Progenitor cell of endocrine pancreas (in vitro differentiated cells): ENCODE results near the gene GRID2. TPM values are rescaled to one million over a fixed set of nuclear protein-coding genes. Genes with fewer than 3 reads are reported as not detected.

Experiments used
- DNase-seq: peaks from one replicate; pipeline ENCODE4 v3.0.0; 2021; ENCODE audit warnings: low spot score; ENCODE audit not compliant: unreplicated experiment
- H3K27ac Mint-ChIP-seq: 2 replicates; pipeline ENCODE4 v1.8.0; 2021; ENCODE audit warnings: mild to moderate bottlenecking, moderate library complexity, mixed read lengths
- H3K27me3 Mint-ChIP-seq: 2 replicates; pipeline ENCODE4 v1.8.0; 2021; ENCODE audit warnings: mixed read lengths
- H3K36me3 Mint-ChIP-seq: 2 replicates; pipeline ENCODE4 v1.8.0; 2022; ENCODE audit warnings: mixed read lengths; ENCODE audit not compliant: insufficient read depth
- H3K4me1 Mint-ChIP-seq: 2 replicates; pipeline ENCODE4 v1.8.0; 2021; ENCODE audit warnings: low read depth, mixed read lengths
- H3K4me3 Mint-ChIP-seq: 2 replicates; pipeline ENCODE4 v1.8.0; 2021; ENCODE audit warnings: low read depth, mild to moderate bottlenecking, moderate library complexity, mixed read lengths
- H3K9me3 Mint-ChIP-seq: 2 replicates; pipeline ENCODE4 v1.8.0; 2021; ENCODE audit warnings: low read depth, mixed read lengths
- total RNA-seq: library from RNA; stranded (reverse); gene quantifications from 2 replicates; pipeline ENCODE4 v1.2.1, GENCODE V29; 2021
- TF ChIP-seq, protein P1 (sequence below): fragments of 200-600 bp; sonication (generic); IDR thresholded peaks from one replicate; pipeline ENCODE4 v1.5.0; 2021; ENCODE audit warnings: antibody characterized with exemption, mild to moderate bottlenecking; ENCODE audit not compliant: unreplicated experiment

The GRID2 gene
- total RNA-seq, 1 donor from 2014 or later: 0.69 TPM

DNA sequence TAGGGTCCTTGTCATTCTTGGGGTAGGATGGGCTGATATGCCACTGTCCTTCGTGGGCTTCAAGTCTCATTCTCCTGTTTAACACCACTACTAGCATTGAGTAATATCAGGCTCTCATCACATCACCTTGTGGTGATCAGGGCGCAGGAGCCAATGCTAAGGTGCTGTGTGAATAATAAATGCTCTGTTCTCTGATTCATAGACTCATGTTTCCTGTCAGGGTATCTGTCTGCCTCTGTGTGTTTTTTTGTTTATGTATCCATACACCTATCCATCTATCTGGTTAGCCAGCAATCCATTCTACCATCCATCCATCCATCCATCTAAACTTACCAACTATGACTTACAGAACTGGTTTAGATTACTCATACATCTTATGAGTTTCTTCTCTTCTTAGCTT lies 999.7 kb downstream of the GRID2 start:
- TF ChIP-seq, protein P1, sequence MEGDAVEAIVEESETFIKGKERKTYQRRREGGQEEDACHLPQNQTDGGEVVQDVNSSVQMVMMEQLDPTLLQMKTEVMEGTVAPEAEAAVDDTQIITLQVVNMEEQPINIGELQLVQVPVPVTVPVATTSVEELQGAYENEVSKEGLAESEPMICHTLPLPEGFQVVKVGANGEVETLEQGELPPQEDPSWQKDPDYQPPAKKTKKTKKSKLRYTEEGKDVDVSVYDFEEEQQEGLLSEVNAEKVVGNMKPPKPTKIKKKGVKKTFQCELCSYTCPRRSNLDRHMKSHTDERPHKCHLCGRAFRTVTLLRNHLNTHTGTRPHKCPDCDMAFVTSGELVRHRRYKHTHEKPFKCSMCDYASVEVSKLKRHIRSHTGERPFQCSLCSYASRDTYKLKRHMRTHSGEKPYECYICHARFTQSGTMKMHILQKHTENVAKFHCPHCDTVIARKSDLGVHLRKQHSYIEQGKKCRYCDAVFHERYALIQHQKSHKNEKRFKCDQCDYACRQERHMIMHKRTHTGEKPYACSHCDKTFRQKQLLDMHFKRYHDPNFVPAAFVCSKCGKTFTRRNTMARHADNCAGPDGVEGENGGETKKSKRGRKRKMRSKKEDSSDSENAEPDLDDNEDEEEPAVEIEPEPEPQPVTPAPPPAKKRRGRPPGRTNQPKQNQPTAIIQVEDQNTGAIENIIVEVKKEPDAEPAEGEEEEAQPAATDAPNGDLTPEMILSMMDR: no peak
- Mint-ChIP-seq H3K4me1 (no peaks in the 10 kb centered on the region), H3K9me3 (no peaks in the 10 kb centered on the region), H3K27me3 (no peaks in the 10 kb centered on the region), H3K36me3 (no peaks in the 10 kb centered on the region), H3K27ac (no peak overlapping the region), H3K4me3 (no peak overlapping the region)
- no peak for DNase-seq

DNA sequence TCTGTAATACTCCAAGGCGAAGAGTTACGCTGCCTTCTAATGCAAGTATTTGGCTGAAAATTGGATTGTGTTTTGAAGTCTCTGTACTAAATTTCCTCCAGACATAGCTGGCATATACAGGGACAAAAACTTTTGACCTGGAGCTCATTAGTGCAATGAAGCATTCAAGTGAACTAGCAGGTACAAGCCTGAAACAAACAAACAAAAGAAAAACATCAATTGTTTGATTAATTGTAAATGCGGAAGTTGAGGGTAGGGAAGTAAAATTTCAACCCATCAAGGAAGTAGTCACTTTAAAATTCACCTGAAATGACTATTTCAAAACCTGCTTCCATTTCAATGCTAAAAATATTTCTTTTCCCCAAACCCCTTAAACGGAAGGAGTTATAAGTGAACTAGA lies 1008.5 kb downstream of the GRID2 start:
- Mint-ChIP-seq H3K27ac (no peak overlapping the region), H3K4me1 (no peaks in the 10 kb centered on the region), H3K36me3 (no peaks in the 10 kb centered on the region), H3K9me3 (no peaks in the 10 kb centered on the region), H3K27me3 (no peaks in the 10 kb centered on the region), H3K4me3 (no peak overlapping the region)
- TF ChIP-seq, protein P1: no peak
- no peak for DNase-seq

DNA sequence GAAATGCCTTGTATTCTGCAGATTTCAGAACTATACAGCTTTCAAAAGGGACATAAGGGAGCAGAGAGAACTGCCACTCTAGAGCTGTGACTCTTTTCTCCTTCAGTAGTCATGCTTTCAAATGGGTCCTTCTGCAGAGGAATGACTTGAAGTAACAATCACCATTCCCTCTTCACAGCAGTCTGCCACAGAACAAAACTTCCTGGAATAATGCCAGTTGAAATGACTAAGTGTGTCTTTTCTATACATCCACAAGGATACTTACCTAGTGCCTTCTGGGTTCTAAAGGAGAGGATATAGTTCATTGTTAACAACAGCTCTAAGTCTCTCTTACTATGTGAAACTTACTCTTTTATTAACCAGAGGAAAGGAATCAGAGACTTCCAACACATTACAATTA lies 1009.4 kb downstream of the GRID2 start:
- H3K9me3 Mint-ChIP-seq: no peaks in the 10 kb centered on the region
- H3K36me3 Mint-ChIP-seq: no peaks in the 10 kb centered on the region
- TF ChIP-seq, protein P1: no peak
- no peaks in the 10 kb centered on the region for H3K4me1 Mint-ChIP-seq
- no peak for DNase-seq
- no peak overlapping the region for H3K27ac Mint-ChIP-seq
- no peak overlapping the region for H3K4me3 Mint-ChIP-seq
- H3K27me3 Mint-ChIP-seq: no peaks in the 10 kb centered on the region

DNA sequence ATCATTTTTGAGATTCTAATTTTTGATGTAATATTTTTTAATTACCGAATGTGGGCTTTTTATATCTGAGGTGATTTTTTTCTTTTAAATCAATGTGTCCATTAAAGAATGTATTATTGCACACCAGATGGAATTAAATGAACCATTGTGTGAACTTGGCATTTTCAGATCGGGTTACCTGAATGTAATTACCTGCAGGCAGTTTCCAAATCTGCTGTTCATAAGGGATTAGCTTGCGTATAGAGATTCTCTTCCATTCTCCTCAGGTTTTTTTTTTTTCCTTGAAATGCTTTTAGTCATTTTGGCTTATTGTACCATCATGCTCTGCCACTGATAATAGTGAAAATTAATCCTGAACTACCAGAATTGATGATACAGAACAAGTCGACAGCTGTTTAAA lies 1013.3 kb downstream of the GRID2 start:
- no peak overlapping the region for H3K4me3 Mint-ChIP-seq
- H3K4me1 Mint-ChIP-seq: no peaks in the 10 kb centered on the region
- DNase-seq: no peak
- no peak overlapping the region for H3K27ac Mint-ChIP-seq
- H3K36me3 Mint-ChIP-seq: no peaks in the 10 kb centered on the region
- H3K9me3 Mint-ChIP-seq: no peaks in the 10 kb centered on the region
- TF ChIP-seq, protein P1: no peak
- no peaks in the 10 kb centered on the region for H3K27me3 Mint-ChIP-seq

DNA sequence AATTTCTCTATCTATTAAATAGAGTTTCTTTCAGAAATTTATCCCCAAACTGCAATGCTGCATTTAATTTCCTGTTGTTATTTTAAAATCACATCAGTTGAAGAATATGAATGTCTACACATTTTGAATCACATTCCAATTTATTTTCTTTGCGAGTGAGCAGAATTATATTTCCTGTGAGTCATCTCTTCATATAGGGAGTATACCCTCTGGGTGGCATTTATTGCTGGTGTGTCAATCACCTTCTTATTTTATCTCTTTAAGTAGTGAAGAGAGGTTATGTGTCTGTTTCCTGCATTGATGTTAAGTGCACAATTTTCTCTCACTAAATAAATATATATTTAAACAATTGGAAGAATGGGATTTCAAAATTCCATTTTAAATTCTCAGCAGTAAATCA lies 1013.8 kb downstream of the GRID2 start:
- no peaks in the 10 kb centered on the region for H3K4me1 Mint-ChIP-seq
- H3K9me3 Mint-ChIP-seq: no peaks in the 10 kb centered on the region
- no peaks in the 10 kb centered on the region for H3K27me3 Mint-ChIP-seq
- H3K36me3 Mint-ChIP-seq: no peaks in the 10 kb centered on the region
- DNase-seq: no peak
- H3K27ac Mint-ChIP-seq: no peak overlapping the region
- no peak overlapping the region for H3K4me3 Mint-ChIP-seq
- TF ChIP-seq, protein P1: no peak
